HFFc6 (cell line): ENCODE results near the gene NOS1. TPM values are rescaled to one million over a fixed set of nuclear protein-coding genes. Genes with fewer than 3 reads are reported as not detected.

Experiments
- DNase-seq: peaks from one replicate; pipeline ENCODE4 v3.0.0-alpha.2; 2018
- H3K27ac Mint-ChIP-seq: 2 replicates; pipeline ENCODE4 v1.8.0; 2020; ENCODE audit warnings: mild to moderate bottlenecking, mixed read lengths
- H3K27me3 Mint-ChIP-seq: 2 replicates; pipeline ENCODE4 v1.8.0; 2021; ENCODE audit warnings: mild to moderate bottlenecking, moderate library complexity, mixed read lengths; ENCODE audit not compliant: insufficient read depth
- H3K36me3 Mint-ChIP-seq: 2 replicates; pipeline ENCODE4 v1.8.0; 2021; ENCODE audit warnings: low read depth, mixed read lengths
- H3K4me1 Mint-ChIP-seq: 2 replicates; pipeline ENCODE4 v1.8.0; 2020; ENCODE audit warnings: low read depth, mixed read lengths
- H3K4me3 Mint-ChIP-seq: 2 replicates; pipeline ENCODE4 v1.8.0; 2020; ENCODE audit warnings: mild to moderate bottlenecking, moderate library complexity, mixed read lengths
- H3K9me3 Mint-ChIP-seq: 2 replicates; pipeline ENCODE4 v1.8.0; 2020; ENCODE audit warnings: mild to moderate bottlenecking, mixed read lengths
- total RNA-seq, 6 experiments: library from RNA; stranded (reverse); fragmentation: NEBNext Ultra II Directional; extraction: Animal tissue kit (Norgen Biotek cat#: 25700); gene quantifications; 2 replicates in 1 of 6; 3 replicates in 5 of 6; pipeline ENCODE4 v1.2.3, GENCODE V29; 2021
- TF ChIP-seq, protein P1 (sequence below): fragments of 200-600 bp; sonication (generic); IDR thresholded peaks from 2 replicates; pipeline ENCODE4 v1.5.0; 2021; ENCODE audit warnings: antibody characterized with exemption, mild to moderate bottlenecking

NOS1 gene
- total RNA-seq, 6 experiments from 2014 or later = not detected

DNA sequence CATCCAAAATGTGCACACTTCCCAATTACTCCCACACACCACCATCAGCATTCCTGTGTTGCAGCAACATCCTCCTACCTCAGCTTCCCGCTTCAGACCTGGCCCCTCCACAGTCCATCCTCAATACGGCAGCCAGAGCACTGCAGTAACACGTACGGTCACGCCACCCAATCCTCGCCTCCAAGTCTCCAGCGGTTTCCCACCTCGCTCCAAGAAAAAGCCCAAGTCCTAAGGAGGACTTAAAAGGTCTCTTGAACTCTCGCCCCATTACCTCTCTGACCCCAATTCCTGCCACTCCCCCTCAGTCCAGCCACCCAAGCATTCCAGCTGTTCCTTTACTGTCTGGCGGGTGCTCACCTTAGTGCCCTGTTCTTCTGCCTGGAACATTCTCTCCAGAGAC lies 183.1 kb downstream of the NOS1 start:
- H3K27me3 Mint-ChIP-seq = no peaks in the 10 kb centered on the region
- H3K36me3 Mint-ChIP-seq = peaks cover 52% of the 10 kb centered on the region
- TF ChIP-seq, protein P1, sequence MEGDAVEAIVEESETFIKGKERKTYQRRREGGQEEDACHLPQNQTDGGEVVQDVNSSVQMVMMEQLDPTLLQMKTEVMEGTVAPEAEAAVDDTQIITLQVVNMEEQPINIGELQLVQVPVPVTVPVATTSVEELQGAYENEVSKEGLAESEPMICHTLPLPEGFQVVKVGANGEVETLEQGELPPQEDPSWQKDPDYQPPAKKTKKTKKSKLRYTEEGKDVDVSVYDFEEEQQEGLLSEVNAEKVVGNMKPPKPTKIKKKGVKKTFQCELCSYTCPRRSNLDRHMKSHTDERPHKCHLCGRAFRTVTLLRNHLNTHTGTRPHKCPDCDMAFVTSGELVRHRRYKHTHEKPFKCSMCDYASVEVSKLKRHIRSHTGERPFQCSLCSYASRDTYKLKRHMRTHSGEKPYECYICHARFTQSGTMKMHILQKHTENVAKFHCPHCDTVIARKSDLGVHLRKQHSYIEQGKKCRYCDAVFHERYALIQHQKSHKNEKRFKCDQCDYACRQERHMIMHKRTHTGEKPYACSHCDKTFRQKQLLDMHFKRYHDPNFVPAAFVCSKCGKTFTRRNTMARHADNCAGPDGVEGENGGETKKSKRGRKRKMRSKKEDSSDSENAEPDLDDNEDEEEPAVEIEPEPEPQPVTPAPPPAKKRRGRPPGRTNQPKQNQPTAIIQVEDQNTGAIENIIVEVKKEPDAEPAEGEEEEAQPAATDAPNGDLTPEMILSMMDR = no peak
- H3K4me1 Mint-ChIP-seq = no peaks in the 10 kb centered on the region
- H3K27ac Mint-ChIP-seq = no peak overlapping the region
- H3K4me3 Mint-ChIP-seq = no peak overlapping the region
- no peak for DNase-seq
- peaks cover 4% of the 10 kb centered on the region; the same call in 1 of the 2 replicates for H3K9me3 Mint-ChIP-seq

DNA sequence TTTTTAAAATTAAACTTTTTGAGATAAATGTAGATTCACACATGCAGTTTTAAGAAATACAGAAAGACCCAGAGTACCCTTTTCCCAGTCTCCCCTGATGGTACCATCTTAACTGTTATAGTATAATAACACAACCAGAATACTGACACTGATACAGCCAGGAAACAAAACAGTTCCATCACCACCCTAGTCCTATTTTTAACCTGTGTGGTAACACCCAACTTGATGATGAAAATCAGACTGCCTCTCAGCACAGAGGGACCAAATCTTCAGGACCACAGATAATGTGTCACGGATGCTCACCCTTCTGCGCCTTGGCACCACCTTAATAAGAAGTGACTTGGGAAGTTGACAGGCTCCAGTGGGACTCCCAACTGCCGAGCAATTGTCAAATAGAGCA lies 189.3 kb downstream of the NOS1 start:
- Mint-ChIP-seq H3K4me1 (no peaks in the 10 kb centered on the region), H3K27me3 (0 out of 2 replicates have a peak, but pooled peaks cover 1% of the 10 kb centered on the region), H3K9me3 (no peaks in the 10 kb centered on the region), H3K36me3 (peaks cover 22% of the 10 kb centered on the region), H3K4me3 (no peak overlapping the region), H3K27ac (no peak overlapping the region)
- DNase-seq = no peak
- TF ChIP-seq, protein P1 = no peak

- no peak overlapping the region for H3K4me3 Mint-ChIP-seq
- TF ChIP-seq, protein P1 = no peak
- no peaks in the 10 kb centered on the region for H3K9me3 Mint-ChIP-seq
- no peak overlapping the region for H3K27ac Mint-ChIP-seq
- no peaks in the 10 kb centered on the region for H3K4me1 Mint-ChIP-seq
- H3K27me3 Mint-ChIP-seq = 0 out of 2 replicates have a peak, but pooled peaks cover 1% of the 10 kb centered on the region
- no peak for DNase-seq
- H3K36me3 Mint-ChIP-seq = peaks cover 28% of the 10 kb centered on the region
These were observed 189.8 kb downstream of the NOS1 start for GRCh38 chr12:117171499-117172162.

GRCh38 chr12:117169548-117169947 lies 191.9 kb downstream of the NOS1 start:
- TF ChIP-seq, protein P1 = no peak
- H3K27ac Mint-ChIP-seq = no peak overlapping the region
- 0 out of 2 replicates have a peak, but pooled peaks cover 1% of the 10 kb centered on the region for H3K27me3 Mint-ChIP-seq
- no peak overlapping the region for H3K4me3 Mint-ChIP-seq
- no peaks in the 10 kb centered on the region for H3K4me1 Mint-ChIP-seq
- DNase-seq = no peak
- H3K9me3 Mint-ChIP-seq = no peaks in the 10 kb centered on the region
- H3K36me3 Mint-ChIP-seq = peaks cover 25% of the 10 kb centered on the region

GRCh38 chr12:117168976-117169375 lies 192.4 kb downstream of the NOS1 start:
- Mint-ChIP-seq H3K4me1 (no peaks in the 10 kb centered on the region), H3K27me3 (0 out of 2 replicates have a peak, but pooled peaks cover 1% of the 10 kb centered on the region), H3K4me3 (no peak overlapping the region), H3K27ac (no peak overlapping the region), H3K9me3 (no peaks in the 10 kb centered on the region), H3K36me3 (peaks cover 20% of the 10 kb centered on the region)
- TF ChIP-seq, protein P1 = no peak
- DNase-seq = no peak
